K562 (cell line): ENCODE results near the gene HMGXB3. TPM values are rescaled to one million over a fixed set of nuclear protein-coding genes. Genes with fewer than 3 reads are reported as not detected.
A peak's percentile ranks its signal among the peaks of the same experiment; 100 is the strongest.

Source experiments
- E2F3 ChIP-seq: fragments of 250-450 bp; sonication (Bioruptor Pico); IDR thresholded peaks from 2 replicates; pipeline ENCODE4 v1.4.0; 2020; ENCODE audit warnings: mild to moderate bottlenecking
- HDAC6 ChIP-seq: IDR thresholded peaks from 2 replicates; pipeline ENCODE4 v1.6.1; 2012; ENCODE audit warnings: low read depth, mild to moderate bottlenecking, control low read depth, inconsistent platforms, low read length, moderate library complexity
- KAT8 ChIP-seq: fragments of 450-650 bp; IDR thresholded peaks from 2 replicates; pipeline ENCODE4 v1.6.1; 2016; ENCODE audit warnings: low read depth, mild to moderate bottlenecking
- NR2F6 ChIP-seq: fragments of 450-650 bp; formaldehyde crosslinking; IDR thresholded peaks from 2 replicates; pipeline ENCODE4 v1.4.0; 2020; ENCODE audit warnings: mild to moderate bottlenecking
- SIX5 ChIP-seq, 2 experiments: IDR thresholded peaks; 2 replicates each; pipeline ENCODE4 v1.6.1; 2011; ENCODE audit warnings: low read length in 2 of 2, borderline replicate concordance in 1 of 2, low read depth in 1 of 2, mild to moderate bottlenecking in 1 of 2, moderate library complexity in 1 of 2; ENCODE audit not compliant: insufficient read depth in 1 of 2
- ZNF695 ChIP-seq: fragments of 450-650 bp; formaldehyde crosslinking; IDR thresholded peaks from 2 replicates; pipeline ENCODE4 v1.4.0; 2020; ENCODE audit warnings: mild to moderate bottlenecking, moderate library complexity
- polyA plus RNA-seq, 8 experiments: library from polyadenylated mRNA; depleted of rRNA in 4 of 8; stranded (reverse) in 5 of 8; unstranded in 3 of 8; fragments of >200 nt; fragmentation: Nextera tagmentation in 2 of 8; fragmentation: Illumina TruSeq in 1 of 8; extraction: Ambion mirVana in 2 of 8; extraction: Trizol in 1 of 8; gene quantifications; 2 replicates each; pipeline versions ENCODE4 v1.2.1 to v1.2.3, GENCODE V29; 2011 to 2014; ENCODE audit warnings: inconsistent platforms in 1 of 8, missing spikeins in 1 of 8
- total RNA-seq, 7 experiments: library from RNA; depleted of rRNA in 6 of 7; stranded (reverse); fragments of >200 nt in 6 of 7; fragmentation: Illumina TruSeq in 2 of 7; extraction: Trizol in 2 of 7; gene quantifications; 2 replicates each; pipeline versions ENCODE4 v1.2.1 to v1.2.3, GENCODE V29; 2011 to 2021; ENCODE audit warnings: low replicate concordance in 1 of 7
- TF ChIP-seq, protein P1 (sequence below), 2 experiments: fragments of 450-650 bp in 1 of 2; sonication (generic) in 1 of 2; formaldehyde crosslinking in 1 of 2; IDR thresholded peaks; 2 replicates each; pipeline versions ENCODE4 v1.7.1 to v1.9.0; 2016 to 2022; ENCODE audit warnings: inconsistent platforms in 1 of 2, mild to moderate bottlenecking in 1 of 2, missing genetic modification reagents in 1 of 2
- TF ChIP-seq, protein P2 (sequence below): sonication (generic); formaldehyde crosslinking; IDR thresholded peaks from 2 replicates; pipeline ENCODE4 v1.4.0; 2020; ENCODE audit warnings: mild to moderate bottlenecking, missing genetic modification reagents
- TF ChIP-seq, protein P3 (sequence below): fragments of 250-450 bp; sonication (Bioruptor Pico); IDR thresholded peaks from 2 replicates; pipeline ENCODE4 v1.9.0; 2021; ENCODE audit warnings: mild to moderate bottlenecking
- TF ChIP-seq, protein P4 (sequence below): fragments of 450-650 bp; IDR thresholded peaks from 2 replicates; pipeline ENCODE4 v1.6.1; 2018; ENCODE audit not compliant: partially characterized antibody

HMGXB3 gene
- total and polyA plus RNA-seq, 9 of the 15 experiments (the other 6 are each of a cell fraction or from before 2014, with no cell fraction given), result 1.8 to 44.1 (median 32.2) TPM

DNA sequence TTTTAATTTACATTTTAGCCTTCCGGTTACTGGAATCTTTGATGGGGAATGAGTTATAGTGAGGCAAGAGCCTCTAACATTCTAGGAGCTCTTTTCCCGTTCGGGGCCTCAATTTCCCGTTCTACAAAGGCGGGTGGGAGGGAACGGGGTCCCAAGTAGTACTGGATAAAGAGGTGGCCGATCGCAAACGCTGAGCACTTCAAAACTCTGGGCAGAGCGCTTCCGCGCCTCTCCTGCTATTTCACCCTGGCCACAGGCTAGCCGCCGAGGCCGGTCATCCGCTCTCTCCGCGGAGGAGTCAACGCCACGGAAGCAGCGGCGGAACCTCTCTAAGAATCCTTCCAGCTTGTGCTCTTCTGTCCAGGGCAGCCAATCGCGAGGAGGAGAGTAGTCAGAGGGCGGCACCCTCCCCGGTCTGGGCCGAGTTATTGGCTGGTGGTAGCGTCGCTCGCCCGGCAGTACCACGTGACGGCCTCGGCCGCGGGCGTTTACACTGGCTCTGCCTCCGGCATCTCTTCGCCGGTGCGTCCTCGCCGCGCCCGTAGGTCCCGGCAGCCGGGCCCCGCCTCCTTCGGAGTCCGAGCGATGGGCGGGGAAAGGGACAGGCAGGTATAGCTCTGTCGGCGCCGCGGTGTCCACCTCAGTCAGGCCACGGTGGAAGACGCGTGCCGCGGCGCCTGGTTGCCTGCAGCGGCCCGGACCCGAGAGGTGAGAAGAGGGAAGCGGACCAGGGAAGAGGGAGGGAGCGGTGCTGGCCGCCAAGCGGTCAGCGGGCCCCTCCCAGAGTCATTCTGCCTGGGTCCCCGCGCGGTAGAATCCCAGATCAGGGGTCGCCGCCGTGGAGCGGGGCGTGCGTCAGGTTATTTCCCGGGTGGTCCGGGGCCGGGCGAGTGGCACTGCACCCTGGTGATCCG, 40.0 kb upstream of the HMGXB3 start, which contains the start of gene SLC26A2 (continued):
- TF ChIP-seq, protein P1, sequence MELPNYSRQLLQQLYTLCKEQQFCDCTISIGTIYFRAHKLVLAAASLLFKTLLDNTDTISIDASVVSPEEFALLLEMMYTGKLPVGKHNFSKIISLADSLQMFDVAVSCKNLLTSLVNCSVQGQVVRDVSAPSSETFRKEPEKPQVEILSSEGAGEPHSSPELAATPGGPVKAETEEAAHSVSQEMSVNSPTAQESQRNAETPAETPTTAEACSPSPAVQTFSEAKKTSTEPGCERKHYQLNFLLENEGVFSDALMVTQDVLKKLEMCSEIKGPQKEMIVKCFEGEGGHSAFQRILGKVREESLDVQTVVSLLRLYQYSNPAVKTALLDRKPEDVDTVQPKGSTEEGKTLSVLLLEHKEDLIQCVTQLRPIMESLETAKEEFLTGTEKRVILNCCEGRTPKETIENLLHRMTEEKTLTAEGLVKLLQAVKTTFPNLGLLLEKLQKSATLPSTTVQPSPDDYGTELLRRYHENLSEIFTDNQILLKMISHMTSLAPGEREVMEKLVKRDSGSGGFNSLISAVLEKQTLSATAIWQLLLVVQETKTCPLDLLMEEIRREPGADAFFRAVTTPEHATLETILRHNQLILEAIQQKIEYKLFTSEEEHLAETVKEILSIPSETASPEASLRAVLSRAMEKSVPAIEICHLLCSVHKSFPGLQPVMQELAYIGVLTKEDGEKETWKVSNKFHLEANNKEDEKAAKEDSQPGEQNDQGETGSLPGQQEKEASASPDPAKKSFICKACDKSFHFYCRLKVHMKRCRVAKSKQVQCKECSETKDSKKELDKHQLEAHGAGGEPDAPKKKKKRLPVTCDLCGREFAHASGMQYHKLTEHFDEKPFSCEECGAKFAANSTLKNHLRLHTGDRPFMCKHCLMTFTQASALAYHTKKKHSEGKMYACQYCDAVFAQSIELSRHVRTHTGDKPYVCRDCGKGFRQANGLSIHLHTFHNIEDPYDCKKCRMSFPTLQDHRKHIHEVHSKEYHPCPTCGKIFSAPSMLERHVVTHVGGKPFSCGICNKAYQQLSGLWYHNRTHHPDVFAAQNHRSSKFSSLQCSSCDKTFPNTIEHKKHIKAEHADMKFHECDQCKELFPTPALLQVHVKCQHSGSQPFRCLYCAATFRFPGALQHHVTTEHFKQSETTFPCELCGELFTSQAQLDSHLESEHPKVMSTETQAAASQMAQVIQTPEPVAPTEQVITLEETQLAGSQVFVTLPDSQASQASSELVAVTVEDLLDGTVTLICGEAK (IDR thresholded peaks at IDR 0.05), result 0 out of 2 replicates have a peak, but pooled peaks have one; percentile 5
- TF ChIP-seq, protein P1 (CRISPR knock-in tag; IDR thresholded peaks at IDR 0.05), result no peak
- TF ChIP-seq NR2F6 (CRISPR knock-in tag), result no peak
- TF ChIP-seq HDAC6, result no peak
- TF ChIP-seq, protein P2, sequence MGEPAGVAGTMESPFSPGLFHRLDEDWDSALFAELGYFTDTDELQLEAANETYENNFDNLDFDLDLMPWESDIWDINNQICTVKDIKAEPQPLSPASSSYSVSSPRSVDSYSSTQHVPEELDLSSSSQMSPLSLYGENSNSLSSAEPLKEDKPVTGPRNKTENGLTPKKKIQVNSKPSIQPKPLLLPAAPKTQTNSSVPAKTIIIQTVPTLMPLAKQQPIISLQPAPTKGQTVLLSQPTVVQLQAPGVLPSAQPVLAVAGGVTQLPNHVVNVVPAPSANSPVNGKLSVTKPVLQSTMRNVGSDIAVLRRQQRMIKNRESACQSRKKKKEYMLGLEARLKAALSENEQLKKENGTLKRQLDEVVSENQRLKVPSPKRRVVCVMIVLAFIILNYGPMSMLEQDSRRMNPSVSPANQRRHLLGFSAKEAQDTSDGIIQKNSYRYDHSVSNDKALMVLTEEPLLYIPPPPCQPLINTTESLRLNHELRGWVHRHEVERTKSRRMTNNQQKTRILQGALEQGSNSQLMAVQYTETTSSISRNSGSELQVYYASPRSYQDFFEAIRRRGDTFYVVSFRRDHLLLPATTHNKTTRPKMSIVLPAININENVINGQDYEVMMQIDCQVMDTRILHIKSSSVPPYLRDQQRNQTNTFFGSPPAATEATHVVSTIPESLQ (CRISPR knock-in tag), result peak; percentile 55; the same call in 1 of the 2 replicates
- TF ChIP-seq, protein P3, sequence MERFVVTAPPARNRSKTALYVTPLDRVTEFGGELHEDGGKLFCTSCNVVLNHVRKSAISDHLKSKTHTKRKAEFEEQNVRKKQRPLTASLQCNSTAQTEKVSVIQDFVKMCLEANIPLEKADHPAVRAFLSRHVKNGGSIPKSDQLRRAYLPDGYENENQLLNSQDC (CRISPR knock-in tag), result no peak
- TF ChIP-seq E2F3, result no peak; the same call in 1 of the 2 replicates
- TF ChIP-seq ZNF695 (CRISPR knock-in tag), result no peak
- no peak for TF ChIP-seq SIX5 (IDR thresholded peaks at IDR 0.05; ENCODE audit: borderline replicate concordance in 1 of 2, insufficient read depth in 1 of 2, low read depth in 1 of 2, low read length in 2 of 2)
- TF ChIP-seq, protein P4, sequence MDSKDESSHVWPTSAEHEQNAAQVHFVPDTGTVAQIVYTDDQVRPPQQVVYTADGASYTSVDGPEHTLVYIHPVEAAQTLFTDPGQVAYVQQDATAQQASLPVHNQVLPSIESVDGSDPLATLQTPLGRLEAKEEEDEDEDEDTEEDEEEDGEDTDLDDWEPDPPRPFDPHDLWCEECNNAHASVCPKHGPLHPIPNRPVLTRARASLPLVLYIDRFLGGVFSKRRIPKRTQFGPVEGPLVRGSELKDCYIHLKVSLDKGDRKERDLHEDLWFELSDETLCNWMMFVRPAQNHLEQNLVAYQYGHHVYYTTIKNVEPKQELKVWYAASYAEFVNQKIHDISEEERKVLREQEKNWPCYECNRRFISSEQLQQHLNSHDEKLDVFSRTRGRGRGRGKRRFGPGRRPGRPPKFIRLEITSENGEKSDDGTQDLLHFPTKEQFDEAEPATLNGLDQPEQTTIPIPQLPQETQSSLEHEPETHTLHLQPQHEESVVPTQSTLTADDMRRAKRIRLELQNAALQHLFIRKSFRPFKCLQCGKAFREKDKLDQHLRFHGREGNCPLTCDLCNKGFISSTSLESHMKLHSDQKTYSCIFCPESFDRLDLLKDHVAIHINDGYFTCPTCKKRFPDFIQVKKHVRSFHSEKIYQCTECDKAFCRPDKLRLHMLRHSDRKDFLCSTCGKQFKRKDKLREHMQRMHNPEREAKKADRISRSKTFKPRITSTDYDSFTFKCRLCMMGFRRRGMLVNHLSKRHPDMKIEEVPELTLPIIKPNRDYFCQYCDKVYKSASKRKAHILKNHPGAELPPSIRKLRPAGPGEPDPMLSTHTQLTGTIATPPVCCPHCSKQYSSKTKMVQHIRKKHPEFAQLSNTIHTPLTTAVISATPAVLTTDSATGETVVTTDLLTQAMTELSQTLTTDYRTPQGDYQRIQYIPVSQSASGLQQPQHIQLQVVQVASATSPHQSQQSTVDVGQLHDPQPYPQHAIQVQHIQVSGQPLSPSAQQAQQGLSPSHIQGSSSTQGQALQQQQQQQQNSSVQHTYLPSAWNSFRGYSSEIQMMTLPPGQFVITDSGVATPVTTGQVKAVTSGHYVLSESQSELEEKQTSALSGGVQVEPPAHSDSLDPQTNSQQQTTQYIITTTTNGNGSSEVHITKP, result no peak
- no peak for TF ChIP-seq KAT8
